T47D (cell line): ENCODE measurements around the gene TBC1D8.

Experiments used
- DNase-seq, 2 experiments: peaks; one replicate each; pipeline versions ENCODE4 v3.0.0 to v3.0.0-alpha.2; 2011 to 2012; ENCODE audit warnings: low read depth in 1 of 2, low spot score in 1 of 2
- JUND ChIP-seq: IDR thresholded peaks from 2 replicates; pipeline ENCODE4 v1.6.1; 2012; ENCODE audit warnings: low read depth
- in situ Hi-C: cut with HindIII; loops from 2 replicates; pipeline ENCODE4 v1.10.0; 2016; ENCODE audit warnings: low sequenced_read_pairs, low pct_unique_long_range_greater_than_20kb

Gene TBC1D8

GRCh38 chr2:101089419-101089818 lies 61.8 kb downstream of the TBC1D8 start:
- TF ChIP-seq JUND, result no peak
- no peak for DNase-seq
- in situ Hi-C loops, result no loop called here

GRCh38 chr2:101087638-101088037 lies 63.5 kb downstream of the TBC1D8 start:
- TF ChIP-seq JUND, result no peak
- in situ Hi-C loops, result no loop called here
- no peak for DNase-seq

GRCh38 chr2:101083613-101084012 lies 67.6 kb downstream of the TBC1D8 start:
- TF ChIP-seq JUND, result no peak
- no peak for DNase-seq
- in situ Hi-C loops, result no loop called here

- in situ Hi-C loops, result no loop called here
- DNase-seq, result no peak
- TF ChIP-seq JUND, result no peak
These were observed 68.2 kb downstream of the TBC1D8 start for GRCh38 chr2:101082998-101083397.

GRCh38 chr2:101081375-101081907 lies 69.7 kb downstream of the TBC1D8 start:
- no peak for DNase-seq
- in situ Hi-C loops, result no loop called here
- TF ChIP-seq JUND, result no peak

- no peak for TF ChIP-seq JUND
- in situ Hi-C loops, result no loop called here
- DNase-seq, result no peak
These were observed 70.7 kb downstream of the TBC1D8 start for GRCh38 chr2:101080211-101081068.

- no peak for TF ChIP-seq JUND
- DNase-seq, result no peak
- in situ Hi-C loops, result no loop called here
These were observed 74.6 kb downstream of the TBC1D8 start for GRCh38 chr2:101076581-101076980.

GRCh38 chr2:101064868-101065549 lies 86.2 kb downstream of the TBC1D8 start:
- no peak for TF ChIP-seq JUND
- DNase-seq, result no peak
- in situ Hi-C loops, result no loop called here

- in situ Hi-C loops, result no loop called here
- no peak for TF ChIP-seq JUND
- no peak for DNase-seq
These were observed 86.7 kb downstream of the TBC1D8 start for GRCh38 chr2:101064505-101064867.

- no peak for TF ChIP-seq JUND
- no peak for DNase-seq
- in situ Hi-C loops, result no loop called here
These were observed 87.1 kb downstream of the TBC1D8 start for GRCh38 chr2:101064125-101064502.

- TF ChIP-seq JUND, result no peak
- DNase-seq, result no peak
- in situ Hi-C loops, result no loop called here
These were observed 87.6 kb downstream of the TBC1D8 start for GRCh38 chr2:101063352-101064124.

- no peak for DNase-seq
- TF ChIP-seq JUND, result no peak
- in situ Hi-C loops, result no loop called here
These were observed 92.8 kb downstream of the TBC1D8 start for GRCh38 chr2:101058386-101058785.
